PC-3 (cell line): ENCODE measurements around the gene OR4M1.

Experiments
- CTCF ChIP-seq: fragments of 300-600 bp; sonication (generic); conservative IDR thresholded peaks from 2 replicates; pipeline ENCODE4 v1.5.1; 2017; ENCODE audit warnings: antibody characterized with exemption, low read depth, mild to moderate bottlenecking, low read length
- EZH2 ChIP-seq: fragments of 300-600 bp; sonication (generic); IDR thresholded peaks from one replicate; pipeline ENCODE4 v1.6.1; 2017; ENCODE audit warnings: antibody characterized with exemption, mild to moderate bottlenecking, low read length; ENCODE audit not compliant: unreplicated experiment

- TF ChIP-seq CTCF = no peak
- no peak for TF ChIP-seq EZH2
Measured at GRCh38 chr14:19729763-19730162, 43.5 kb upstream of the OR4M1 start.
